NCI-H510A treated with DMSO at 0.1 percent for 48 hours (cell line): ENCODE results near the gene RREB1.

Source experiments
- DNase-seq: peaks from one replicate; lab custom pipeline; 2025; lab: John Stamatoyannopoulos, UW

The RREB1 gene

GRCh38 chr6:7193122-7193521 is 85.4 kb downstream of the RREB1 start:
- DNase-seq, result no peak

- no peak for DNase-seq
Measured at GRCh38 chr6:7194657-7195056, 86.9 kb downstream of the RREB1 start.

GRCh38 chr6:7195339-7196018 is 87.7 kb downstream of the RREB1 start:
- DNase-seq, result no peak

- no peak for DNase-seq
Measured at GRCh38 chr6:7196019-7196402, 88.2 kb downstream of the RREB1 start.

GRCh38 chr6:7196685-7197283 is 89.0 kb downstream of the RREB1 start:
- DNase-seq, result no peak

GRCh38 chr6:7197747-7198146 is 90.0 kb downstream of the RREB1 start:
- no peak for DNase-seq

GRCh38 chr6:7198833-7199800 is 91.4 kb downstream of the RREB1 start:
- no peak for DNase-seq

GRCh38 chr6:7200598-7201443 is 93.1 kb downstream of the RREB1 start:
- peak; percentile 78 for DNase-seq

GRCh38 chr6:7201444-7201731 is 93.6 kb downstream of the RREB1 start:
- no peak for DNase-seq

GRCh38 chr6:7201732-7202541 is 94.2 kb downstream of the RREB1 start:
- DNase-seq, result no peak

- no peak for DNase-seq
Measured at GRCh38 chr6:7202950-7203349, 95.2 kb downstream of the RREB1 start.

GRCh38 chr6:7203939-7204338 is 96.2 kb downstream of the RREB1 start:
- DNase-seq, result peak; percentile 85

GRCh38 chr6:7204726-7205125 is 97.0 kb downstream of the RREB1 start:
- DNase-seq, result no peak

- no peak for DNase-seq
Measured at GRCh38 chr6:7207720-7208119, 100.0 kb downstream of the RREB1 start.

GRCh38 chr6:7213416-7213815 is 105.7 kb downstream of the RREB1 start:
- no peak for DNase-seq

- DNase-seq, result no peak
Measured at GRCh38 chr6:7214468-7214867, 106.7 kb downstream of the RREB1 start.

GRCh38 chr6:7215131-7215530 is 107.4 kb downstream of the RREB1 start:
- DNase-seq, result no peak

- DNase-seq, result no peak
Measured at GRCh38 chr6:7215798-7216231, 108.1 kb downstream of the RREB1 start.

- no peak for DNase-seq
Measured at GRCh38 chr6:7216941-7217621, 109.3 kb downstream of the RREB1 start.

- no peak for DNase-seq
Measured at GRCh38 chr6:7218406-7218988, 110.7 kb downstream of the RREB1 start.
